KOPT-K1 (cell line): ENCODE measurements around the gene GTF2H1.
"Not testable (repeated sequence)": the region's sequence is repeated elsewhere in the genome, so short reads cannot be mapped to it uniquely, and the experiment has no call there.

ENCODE experiments used
- H3K27ac ChIP-seq: fragments of 200-600 bp; sonication (generic); 2 replicates; pipeline ENCODE4 v1.5.1; 2016; ENCODE audit warnings: antibody characterized with exemption, mild to moderate bottlenecking, low read depth, low read length; ENCODE audit not compliant: poor library complexity, severe bottlenecking
- H3K36me3 ChIP-seq: fragments of 200-600 bp; sonication (generic); 2 replicates; pipeline ENCODE4 v1.5.1; 2017; ENCODE audit warnings: antibody characterized with exemption, mild to moderate bottlenecking, low read length, moderate library complexity; ENCODE audit not compliant: insufficient read depth
- H3K9me3 ChIP-seq: fragments of 200-600 bp; sonication (generic); 2 replicates; pipeline ENCODE4 v1.5.1; 2017; ENCODE audit warnings: antibody characterized with exemption, low read length, mild to moderate bottlenecking; ENCODE audit not compliant: insufficient read depth, poor library complexity, severe bottlenecking

Gene GTF2H1

GRCh38 chr11:18312663-18313420, 9.5 kb upstream of the GTF2H1 start:
- Histone ChIP-seq H3K36me3 (peaks cover 39% of the 10 kb centered on the region), H3K27ac (no peak overlapping the region), H3K9me3 (no peaks in the 10 kb centered on the region)

- no peaks in the 10 kb centered on the region for H3K9me3 ChIP-seq
- no peak overlapping the region for H3K27ac ChIP-seq
- peaks cover 25% of the 10 kb centered on the region for H3K36me3 ChIP-seq
These were observed 8.2 kb upstream of the GTF2H1 start for GRCh38 chr11:18313965-18314763.

- Histone ChIP-seq H3K9me3 (no peaks in the 10 kb centered on the region), H3K27ac (no peak overlapping the region), H3K36me3 (peaks cover 18% of the 10 kb centered on the region)
These were observed 7.4 kb upstream of the GTF2H1 start for GRCh38 chr11:18314784-18315523.

GRCh38 chr11:18315893-18316292, 6.5 kb upstream of the GTF2H1 start:
- no peaks in the 10 kb centered on the region for H3K9me3 ChIP-seq
- H3K36me3 ChIP-seq: peaks cover 8% of the 10 kb centered on the region; the same call in 1 of the 2 replicates
- no peak overlapping the region for H3K27ac ChIP-seq

- H3K27ac ChIP-seq: no peak overlapping the region
- no peaks in the 10 kb centered on the region for H3K9me3 ChIP-seq
- H3K36me3 ChIP-seq: peaks cover 5% of the 10 kb centered on the region; the same call in 1 of the 2 replicates
These were observed 4.8 kb upstream of the GTF2H1 start for GRCh38 chr11:18317551-18317950.

- Histone ChIP-seq H3K36me3 (peaks cover 16% of the 10 kb centered on the region), H3K27ac (no peak overlapping the region), H3K9me3 (no peaks in the 10 kb centered on the region)
These were observed 2.5 kb upstream of the GTF2H1 start for GRCh38 chr11:18319914-18320313.

- H3K36me3 ChIP-seq: peaks cover 23% of the 10 kb centered on the region
- no peak overlapping the region for H3K27ac ChIP-seq
- H3K9me3 ChIP-seq: no peaks in the 10 kb centered on the region
These were observed 1.8 kb upstream of the GTF2H1 start for GRCh38 chr11:18320617-18321016.

- H3K9me3 ChIP-seq: no peaks in the 10 kb centered on the region
- H3K27ac ChIP-seq: peak overlapping the region; percentile 99
- peaks cover 28% of the 10 kb centered on the region for H3K36me3 ChIP-seq
These were observed 794 bp upstream of the GTF2H1 start for GRCh38 chr11:18321578-18321968.

- peak overlapping the region; percentile 99 for H3K27ac ChIP-seq
- H3K36me3 ChIP-seq: peaks cover 41% of the 10 kb centered on the region
- H3K9me3 ChIP-seq: no peaks in the 10 kb centered on the region
These were observed 627 bp downstream of the GTF2H1 start for GRCh38 chr11:18322818-18323570.

GRCh38 chr11:18323881-18324280, 1.5 kb downstream of the GTF2H1 start:
- not testable (repeated sequence) for H3K9me3 ChIP-seq
- H3K27ac ChIP-seq: peak overlapping the region; percentile 99
- peaks cover 47% of the 10 kb centered on the region for H3K36me3 ChIP-seq

- no peaks in the 10 kb centered on the region for H3K9me3 ChIP-seq
- no peak overlapping the region for H3K27ac ChIP-seq
- peaks cover 52% of the 10 kb centered on the region for H3K36me3 ChIP-seq
These were observed 2.0 kb downstream of the GTF2H1 start for GRCh38 chr11:18324381-18324780.

GRCh38 chr11:18329196-18329870, 7.0 kb downstream of the GTF2H1 start:
- Histone ChIP-seq H3K27ac (no peak overlapping the region), H3K9me3 (no peaks in the 10 kb centered on the region), H3K36me3 (peaks cover 95% of the 10 kb centered on the region)

GRCh38 chr11:18330921-18331320, 8.6 kb downstream of the GTF2H1 start:
- no peak overlapping the region for H3K27ac ChIP-seq
- H3K9me3 ChIP-seq: no peaks in the 10 kb centered on the region
- H3K36me3 ChIP-seq: peaks cover 95% of the 10 kb centered on the region

- no peak overlapping the region for H3K27ac ChIP-seq
- no peaks in the 10 kb centered on the region for H3K9me3 ChIP-seq
- H3K36me3 ChIP-seq: peaks cover 96% of the 10 kb centered on the region
These were observed 9.9 kb downstream of the GTF2H1 start for GRCh38 chr11:18332302-18332701.
